ENCODE measurements around the gene NKAPD1. TPM values are rescaled to one million over a fixed set of nuclear protein-coding genes. Genes with fewer than 3 reads are reported as not detected.
A peak's percentile ranks its signal among the peaks of the same experiment; 100 is the strongest.

Gene NKAPD1
- total and polyA plus RNA-seq, 10 of the 15 experiments (the other 5 are each of a cell fraction or from before 2014, with no cell fraction given): 9.6 to 43.3 (median 19.2) TPM

DNA sequence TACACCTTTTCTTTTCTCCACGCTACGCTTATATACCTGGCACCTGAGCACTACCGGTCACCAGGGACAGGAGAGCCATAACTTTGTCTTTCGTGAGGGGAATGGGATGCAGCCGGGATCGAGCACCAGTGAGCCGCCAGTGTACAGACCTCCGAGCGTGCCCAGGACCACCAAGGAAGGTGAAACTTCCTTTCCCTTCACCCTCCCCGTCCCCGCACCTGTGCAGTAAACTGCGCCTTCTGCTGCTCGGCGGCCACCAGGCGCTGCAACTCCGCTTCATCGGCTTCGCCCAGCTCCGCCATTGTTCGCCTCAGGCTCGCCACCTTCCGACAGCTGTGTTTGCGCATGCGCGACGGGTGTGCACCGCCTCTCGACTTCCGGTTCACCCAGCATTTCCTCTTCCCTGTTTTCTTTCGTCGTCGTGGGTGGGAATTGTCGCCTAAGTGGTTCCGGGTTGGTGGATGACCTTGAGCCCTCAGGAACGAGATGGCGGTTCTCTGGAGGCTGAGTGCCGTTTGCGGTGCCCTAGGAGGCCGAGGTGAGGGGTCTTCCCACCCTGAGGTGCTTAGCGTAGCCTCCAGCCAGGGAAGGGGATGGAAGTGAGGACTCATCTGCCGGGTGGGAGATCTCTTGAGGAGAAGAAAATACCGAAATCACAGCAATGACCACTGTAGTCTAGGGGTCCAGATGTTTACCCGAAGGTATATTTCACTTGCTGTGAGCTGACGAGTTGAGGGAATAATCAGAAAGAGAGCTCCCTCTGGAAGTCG lies 12.5 kb downstream of the NKAPD1 start, which contains the start of the genes SDHD and TIMM8B (continued):
- TF ChIP-seq TARDBP (IDR thresholded peaks at IDR 0.05; ENCODE audit: borderline replicate concordance) (no peak), SMARCA5 (IDR thresholded peaks at IDR 0.05) (no peak), ZNF274 (IDR thresholded peaks at IDR 0.05; ENCODE audit: insufficient read depth, insufficient read length) (no peak), SUZ12 (IDR thresholded peaks at IDR 0.05; ENCODE audit: unreplicated experiment) (no peak), SMAD1 (IDR thresholded peaks at IDR 0.05; ENCODE audit: low read depth, partially characterized antibody) (peak; percentile 19), GATAD2B (conservative IDR thresholded peaks at IDR 0.05; ENCODE audit: low read depth) (0 out of 2 replicates have a peak, but pooled peaks have one; percentile 56), PKNOX1 (IDR thresholded peaks at IDR 0.05) (peak; percentile 37; the same call in 1 of the 2 replicates), PAX8 (IDR thresholded peaks at IDR 0.05) (no peak)
- TF ChIP-seq, protein P1, sequence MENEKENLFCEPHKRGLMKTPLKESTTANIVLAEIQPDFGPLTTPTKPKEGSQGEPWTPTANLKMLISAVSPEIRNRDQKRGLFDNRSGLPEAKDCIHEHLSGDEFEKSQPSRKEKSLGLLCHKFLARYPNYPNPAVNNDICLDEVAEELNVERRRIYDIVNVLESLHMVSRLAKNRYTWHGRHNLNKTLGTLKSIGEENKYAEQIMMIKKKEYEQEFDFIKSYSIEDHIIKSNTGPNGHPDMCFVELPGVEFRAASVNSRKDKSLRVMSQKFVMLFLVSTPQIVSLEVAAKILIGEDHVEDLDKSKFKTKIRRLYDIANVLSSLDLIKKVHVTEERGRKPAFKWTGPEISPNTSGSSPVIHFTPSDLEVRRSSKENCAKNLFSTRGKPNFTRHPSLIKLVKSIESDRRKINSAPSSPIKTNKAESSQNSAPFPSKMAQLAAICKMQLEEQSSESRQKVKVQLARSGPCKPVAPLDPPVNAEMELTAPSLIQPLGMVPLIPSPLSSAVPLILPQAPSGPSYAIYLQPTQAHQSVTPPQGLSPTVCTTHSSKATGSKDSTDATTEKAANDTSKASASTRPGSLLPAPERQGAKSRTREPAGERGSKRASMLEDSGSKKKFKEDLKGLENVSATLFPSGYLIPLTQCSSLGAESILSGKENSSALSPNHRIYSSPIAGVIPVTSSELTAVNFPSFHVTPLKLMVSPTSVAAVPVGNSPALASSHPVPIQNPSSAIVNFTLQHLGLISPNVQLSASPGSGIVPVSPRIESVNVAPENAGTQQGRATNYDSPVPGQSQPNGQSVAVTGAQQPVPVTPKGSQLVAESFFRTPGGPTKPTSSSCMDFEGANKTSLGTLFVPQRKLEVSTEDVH (IDR thresholded peaks at IDR 0.05; ENCODE audit: low read depth, partially characterized antibody): peak; percentile 85

Data from GM12878 (cell line).